HG03342 (cell line): ENCODE measurements around the gene NLRP7.
"Not testable (repeated sequence)": the region's sequence is repeated elsewhere in the genome, so short reads cannot be mapped to it uniquely, and the experiment has no call there.

Experiments
- ATAC-seq: cut with Tn5 transposase; IDR thresholded peaks from one replicate; pipeline ENCODE4 v1.9.1; 2021; ENCODE audit warnings: mild to moderate bottlenecking, moderate library complexity; ENCODE audit not compliant: unreplicated experiment

NLRP7 gene

GRCh38 chr19:54919646-54920563, 27.4 kb downstream of the NLRP7 start:
- ATAC-seq, result not testable (repeated sequence)

GRCh38 chr19:54918499-54918898, 28.8 kb downstream of the NLRP7 start:
- no peak for ATAC-seq

- no peak for ATAC-seq
These were observed 30.5 kb downstream of the NLRP7 start for GRCh38 chr19:54916822-54917221.

- ATAC-seq, result not testable (repeated sequence)
These were observed 39.4 kb downstream of the NLRP7 start for GRCh38 chr19:54907899-54908298.

- ATAC-seq, result no peak
These were observed 40.5 kb downstream of the NLRP7 start for GRCh38 chr19:54906819-54907218.

- no peak for ATAC-seq
These were observed 41.4 kb downstream of the NLRP7 start, which contains the start of gene NCR1 for GRCh38 chr19:54905803-54906511. TSS of gene NCR1 (plus strand) at chr19:54906148. CDS start at chr19:54906188, 40 bp downstream.

- ATAC-seq, result no peak
These were observed 41.9 kb downstream of the NLRP7 start for GRCh38 chr19:54905421-54905802.

- not testable (repeated sequence) for ATAC-seq
These were observed 43.1 kb downstream of the NLRP7 start for GRCh38 chr19:54904261-54904660.

- no peak for ATAC-seq
These were observed 44.0 kb downstream of the NLRP7 start for GRCh38 chr19:54903303-54903702.

GRCh38 chr19:54902061-54902460, 45.3 kb downstream of the NLRP7 start:
- ATAC-seq, result no peak

- ATAC-seq, result not testable (repeated sequence)
These were observed 46.2 kb downstream of the NLRP7 start for GRCh38 chr19:54901153-54901552.

GRCh38 chr19:54899646-54900045, 47.7 kb downstream of the NLRP7 start:
- ATAC-seq, result not testable (repeated sequence)

- not testable (repeated sequence) for ATAC-seq
These were observed 48.6 kb downstream of the NLRP7 start for GRCh38 chr19:54898685-54899084.

- ATAC-seq, result no peak
These were observed 51.3 kb downstream of the NLRP7 start for GRCh38 chr19:54896036-54896435.

GRCh38 chr19:54894106-54894505, 53.2 kb downstream of the NLRP7 start:
- ATAC-seq, result not testable (repeated sequence)

- ATAC-seq, result no peak
These were observed 53.9 kb downstream of the NLRP7 start for GRCh38 chr19:54893406-54893805.

GRCh38 chr19:54889566-54889965, 57.8 kb downstream of the NLRP7 start:
- no peak for ATAC-seq

GRCh38 chr19:54888239-54888638, 59.1 kb downstream of the NLRP7 start:
- no peak for ATAC-seq

GRCh38 chr19:54883228-54883627, 64.1 kb downstream of the NLRP7 start:
- ATAC-seq, result no peak

GRCh38 chr19:54882758-54883157, 64.6 kb downstream of the NLRP7 start:
- no peak for ATAC-seq

GRCh38 chr19:54881884-54882283, 65.4 kb downstream of the NLRP7 start:
- no peak for ATAC-seq

- ATAC-seq, result no peak
These were observed 69.9 kb downstream of the NLRP7 start for GRCh38 chr19:54877471-54877870.
